ENCODE measurements around the gene PDX1. TPM values are rescaled to one million over a fixed set of nuclear protein-coding genes. Genes with fewer than 3 reads are reported as not detected.

Gene PDX1
- total and polyA plus RNA-seq, 10 donors, result not detected

DNA sequence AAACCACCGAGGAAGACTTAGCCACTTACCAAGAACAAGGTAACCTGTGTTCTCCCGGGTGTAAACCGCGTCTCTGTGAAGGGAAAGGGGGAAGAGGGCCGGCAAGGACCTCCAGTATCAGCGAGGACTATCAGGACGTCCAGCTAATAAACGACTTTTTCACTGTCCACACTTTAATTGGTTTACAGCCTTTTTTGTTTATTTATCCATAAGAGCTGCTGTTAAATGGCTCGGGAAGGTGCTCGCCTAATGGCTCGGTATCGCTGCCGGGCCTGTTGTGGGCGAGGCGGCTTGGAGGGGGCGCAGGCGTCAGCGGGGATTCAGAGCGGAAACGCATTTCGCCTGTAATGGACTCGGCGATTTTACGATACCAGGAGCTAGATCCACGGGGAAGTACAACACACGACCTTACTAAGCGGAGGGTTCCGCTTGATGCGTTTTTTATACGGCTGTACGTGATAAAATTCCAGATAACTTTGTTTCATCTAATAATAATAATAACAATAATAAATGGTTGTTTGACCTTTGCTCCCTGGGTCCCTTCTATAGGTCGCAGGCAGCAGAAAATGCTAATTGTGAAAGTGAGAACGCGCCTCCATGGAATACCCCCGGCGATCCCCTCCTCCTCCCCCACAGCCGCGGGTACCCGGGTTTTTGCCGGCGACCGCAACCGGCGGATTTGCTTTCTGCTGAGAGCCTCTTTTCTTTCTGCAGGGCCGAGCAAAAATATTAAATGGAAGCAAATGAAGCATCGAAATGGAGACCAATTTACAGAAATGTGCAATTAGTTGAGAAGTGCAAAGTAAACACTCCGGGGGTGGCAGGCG is 2.5 kb upstream of the PDX1 start:
- no peak for DNase-seq
- TF ChIP-seq POLR2A (IDR thresholded peaks at IDR 0.05) (no peak), POLR2AphosphoS5 (IDR thresholded peaks at IDR 0.05) (peak in 1 of 3 donors; percentile 23)
- TF ChIP-seq, protein P1, sequence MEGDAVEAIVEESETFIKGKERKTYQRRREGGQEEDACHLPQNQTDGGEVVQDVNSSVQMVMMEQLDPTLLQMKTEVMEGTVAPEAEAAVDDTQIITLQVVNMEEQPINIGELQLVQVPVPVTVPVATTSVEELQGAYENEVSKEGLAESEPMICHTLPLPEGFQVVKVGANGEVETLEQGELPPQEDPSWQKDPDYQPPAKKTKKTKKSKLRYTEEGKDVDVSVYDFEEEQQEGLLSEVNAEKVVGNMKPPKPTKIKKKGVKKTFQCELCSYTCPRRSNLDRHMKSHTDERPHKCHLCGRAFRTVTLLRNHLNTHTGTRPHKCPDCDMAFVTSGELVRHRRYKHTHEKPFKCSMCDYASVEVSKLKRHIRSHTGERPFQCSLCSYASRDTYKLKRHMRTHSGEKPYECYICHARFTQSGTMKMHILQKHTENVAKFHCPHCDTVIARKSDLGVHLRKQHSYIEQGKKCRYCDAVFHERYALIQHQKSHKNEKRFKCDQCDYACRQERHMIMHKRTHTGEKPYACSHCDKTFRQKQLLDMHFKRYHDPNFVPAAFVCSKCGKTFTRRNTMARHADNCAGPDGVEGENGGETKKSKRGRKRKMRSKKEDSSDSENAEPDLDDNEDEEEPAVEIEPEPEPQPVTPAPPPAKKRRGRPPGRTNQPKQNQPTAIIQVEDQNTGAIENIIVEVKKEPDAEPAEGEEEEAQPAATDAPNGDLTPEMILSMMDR (IDR thresholded peaks at IDR 0.05 in 8 of 11, conservative IDR thresholded peaks at IDR 0.05 in 3 of 11), result no peak
- no peaks in the 10 kb centered on the region for H3K36me3 ChIP-seq
- peaks cover 29 to 100% (median 96%) of the 10 kb centered on the region in 7 donors for H3K27me3 ChIP-seq (replicated peaks in 1 of 7)
- H3K4me1 ChIP-seq, result peaks cover 21 to 56% (median 47%) of the 10 kb centered on the region in 6 donors
- intact Hi-C loops (cut with DNase I; ENCODE audit: low total_unique reads), result no loop called here
- no peak overlapping the region for H3K27ac ChIP-seq
- WGBS, 5 donors, result 4 to 8% (median 6%) methylated on average over 48 of the region's 48 CpGs
- peaks cover 0 to 3% (median 0%) of the 10 kb centered on the region in 8 donors for H3K9me3 ChIP-seq
- peak overlapping the region in 1 of 8 donors; percentile 24 for H3K4me3 ChIP-seq

DNA sequence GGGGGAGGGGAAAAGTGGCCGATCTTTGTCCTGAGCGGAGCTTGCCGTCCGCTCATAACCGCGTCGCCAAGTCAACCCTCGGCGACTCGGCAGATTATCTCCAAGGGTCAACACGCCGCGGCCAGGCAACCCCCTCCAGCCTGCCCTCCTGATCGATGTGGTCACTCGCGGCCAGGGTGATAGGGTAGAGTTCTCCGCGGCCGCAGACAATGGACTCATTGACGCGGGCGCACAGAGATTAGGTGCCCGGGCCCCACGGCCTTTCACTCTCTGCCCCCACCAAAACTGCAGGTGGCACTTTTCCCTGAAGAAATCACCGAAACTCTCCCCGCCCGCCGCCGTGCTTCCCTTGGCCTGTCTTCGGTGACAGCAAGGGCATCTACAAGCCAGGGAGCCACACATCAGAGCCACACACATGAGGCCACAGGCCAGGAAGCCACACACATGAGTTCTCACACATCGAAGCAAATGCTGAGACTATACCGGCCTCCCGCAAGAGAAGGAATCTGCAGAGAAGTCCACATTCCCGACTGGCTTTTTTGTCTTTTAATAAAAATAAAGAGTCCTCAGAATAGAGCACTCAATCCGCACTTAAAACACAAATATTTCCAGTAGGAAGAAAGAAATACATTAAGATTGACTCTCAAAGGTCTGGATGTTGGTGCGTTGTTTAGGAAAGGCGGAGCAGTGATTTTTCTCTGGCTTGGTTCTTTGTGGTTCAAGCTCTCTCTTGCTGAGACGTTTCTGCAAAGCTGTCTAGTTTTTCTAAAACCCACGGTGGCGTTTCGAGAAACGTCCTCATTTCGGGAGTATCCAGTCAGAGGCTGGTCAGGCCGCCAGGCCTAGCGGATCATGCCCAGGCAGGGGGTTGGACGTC is 1.5 kb upstream of the PDX1 start:
- H3K27me3 ChIP-seq (replicated peaks in 1 of 7), result peaks cover 29 to 100% (median 97%) of the 10 kb centered on the region in 7 donors
- H3K9me3 ChIP-seq, result peaks cover 0 to 3% (median 0%) of the 10 kb centered on the region in 8 donors
- H3K36me3 ChIP-seq, result no peaks in the 10 kb centered on the region
- TF ChIP-seq POLR2AphosphoS5 (IDR thresholded peaks at IDR 0.05) (no peak), POLR2A (IDR thresholded peaks at IDR 0.05) (no peak)
- TF ChIP-seq, protein P1 (IDR thresholded peaks at IDR 0.05 in 8 of 11, conservative IDR thresholded peaks at IDR 0.05 in 3 of 11), result no peak
- peaks cover 21 to 62% (median 48%) of the 10 kb centered on the region in 6 donors for H3K4me1 ChIP-seq
- H3K4me3 ChIP-seq, result peak overlapping the region in 1 of 8 donors; percentile 24
- DNase-seq, result no peak
- no peak overlapping the region for H3K27ac ChIP-seq
- intact Hi-C loops (cut with DNase I; ENCODE audit: low total_unique reads), result no loop called here
- 10 to 16% (median 11%) methylated on average over 41 to 46 of the region's 46 CpGs for WGBS, 5 donors

DNA sequence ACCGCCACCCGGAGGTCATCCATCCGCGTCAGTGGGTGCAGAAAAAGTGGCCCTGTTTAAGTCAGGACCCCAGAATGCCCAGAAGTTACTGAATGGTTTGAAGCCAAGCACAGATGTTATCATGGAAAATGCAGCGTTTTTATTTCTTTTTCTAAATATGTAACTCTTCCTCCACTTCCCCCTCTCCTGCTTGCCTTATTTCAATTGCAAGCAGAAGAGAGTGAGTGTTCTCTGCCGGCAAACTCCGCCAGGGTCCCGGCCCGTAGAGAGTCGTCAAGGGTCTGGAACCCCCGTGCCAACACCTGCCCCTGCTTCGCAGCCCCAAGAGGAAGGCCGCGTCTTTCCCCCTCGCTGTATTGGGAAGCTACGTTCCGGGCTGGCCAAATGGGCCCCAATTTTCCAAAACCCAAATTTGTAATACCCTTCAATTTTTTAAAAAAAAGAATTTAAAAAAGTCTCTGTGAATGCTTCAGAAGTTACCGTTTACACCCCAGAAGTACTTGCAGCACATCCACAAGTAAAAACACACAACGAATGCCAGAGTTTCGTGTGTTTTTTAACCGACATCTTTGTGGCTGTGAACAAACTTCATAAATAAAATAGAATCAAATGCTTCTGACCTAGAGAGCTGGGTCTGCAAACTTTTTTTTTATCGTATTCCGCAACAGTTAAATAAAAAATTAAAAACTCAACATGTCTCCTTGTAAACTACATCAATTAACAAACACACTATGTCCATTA is 712 bp upstream of the PDX1 start:
- DNase-seq, result no peak
- H3K27ac ChIP-seq, result no peak overlapping the region
- TF ChIP-seq, protein P1 (IDR thresholded peaks at IDR 0.05 in 8 of 11, conservative IDR thresholded peaks at IDR 0.05 in 3 of 11), result no peak
- TF ChIP-seq POLR2A (IDR thresholded peaks at IDR 0.05) (no peak), POLR2AphosphoS5 (IDR thresholded peaks at IDR 0.05) (no peak)
- peaks cover 32 to 100% (median 99%) of the 10 kb centered on the region in 7 donors for H3K27me3 ChIP-seq (replicated peaks in 1 of 7)
- intact Hi-C loops (cut with DNase I; ENCODE audit: low total_unique reads), result no loop called here
- H3K4me1 ChIP-seq, result peaks cover 21 to 66% (median 52%) of the 10 kb centered on the region in 6 donors
- no peaks in the 10 kb centered on the region for H3K36me3 ChIP-seq
- H3K4me3 ChIP-seq, result peak overlapping the region in 2 of 8 donors; percentile 40 to 44
- H3K9me3 ChIP-seq, result peaks cover 0 to 3% (median 0%) of the 10 kb centered on the region in 8 donors
- 14 to 24% (median 15%) methylated on average over 23 of the region's 23 CpGs for WGBS, 5 donors

Data from spleen (tissue), 11 donors.